GM12878 (cell line): Measurements from ENCODE around the gene SRC. TPM values are rescaled to one million over a fixed set of nuclear protein-coding genes. Genes with fewer than 3 reads are reported as not detected.

Experiments
- ATAC-seq: fragments of 200-7000 bp; cut with Tn5 transposase; 3 replicates; pipeline ENCODE4 v1.9.1; 2020; ENCODE audit warnings: mild to moderate bottlenecking, moderate library complexity
- BruUV-seq: library from RNA; stranded (reverse); fragments of 400-500 nt; replicated peaks from 2 replicates; lab custom pipeline; 2021; lab: Mats Ljungman, UMichigan
- CTCF ChIA-PET: fragments of 300-600 bp; sonication (Branson Sonifier 250); formaldehyde crosslinking; extraction: SDS; loops from one replicate; lab custom pipeline; 2021; ENCODE audit warnings: inconsistent platforms; lab: Yijun Ruan, JAX
- POLR2A ChIA-PET: fragments of 350-600 bp; formaldehyde crosslinking; extraction: SDS; loops from one replicate; lab custom pipeline; 2021; ENCODE audit warnings: inconsistent platforms; lab: Charles Lee
- RAD21 ChIA-PET: fragments of 300-600 bp; sonication (Branson Sonifier 250); formaldehyde crosslinking; loops from one replicate; lab custom pipeline; 2023; ENCODE audit warnings: antibody characterized with exemption; ENCODE audit not compliant: unreplicated experiment; lab: Charles Lee
- SMC1A ChIA-PET: fragments of 300-600 bp; sonication (Branson Sonifier 250); formaldehyde crosslinking; loops from one replicate; lab custom pipeline; 2023; ENCODE audit not compliant: unreplicated experiment, uncharacterized antibody; lab: Charles Lee
- DNase-seq: peaks from one replicate; pipeline ENCODE4 v3.0.0-alpha.2; 2011; ENCODE audit warnings: low read depth, low spot score
- FAIRE-seq: peaks from 3 replicates; lab custom pipeline; 2011; peaks lifted over from hg19 to GRCh38; lab: Jason Lieb, UNC
- H2AFZ ChIP-seq: 2 replicates; pipeline ENCODE4 v1.6.0; 2011; ENCODE audit warnings: low read depth, low read length, control low read depth; ENCODE audit not compliant: control insufficient read depth
- H3K27ac ChIP-seq: 2 replicates; pipeline ENCODE4 v1.5.1; 2011; ENCODE audit warnings: control low read depth; ENCODE audit not compliant: control insufficient read depth, insufficient read depth
- H3K27me3 ChIP-seq, 2 experiments: replicated peaks in 1 of 2; 2 replicates each; pipeline versions ENCODE4 v1.6.0 to v1.6.1; 2011; ENCODE audit warnings: low read length in 1 of 2; ENCODE audit not compliant: control insufficient read depth in 2 of 2, insufficient read depth in 2 of 2
- H3K36me3 ChIP-seq, 2 experiments: 2 replicates each; pipeline ENCODE4 v1.5.1; 2011; ENCODE audit warnings: low read length in 1 of 2; ENCODE audit not compliant: control insufficient read depth in 2 of 2, insufficient read depth in 2 of 2
- H3K4me1 ChIP-seq: 2 replicates; pipeline ENCODE4 v1.6.1; 2011; ENCODE audit warnings: mild to moderate bottlenecking, low read length, moderate library complexity, mixed read lengths; ENCODE audit not compliant: control insufficient read depth, insufficient read depth
- H3K4me2 ChIP-seq: 2 replicates; pipeline ENCODE4 v1.6.0; 2011; ENCODE audit warnings: control low read depth; ENCODE audit not compliant: control insufficient read depth, insufficient read depth
- H3K4me3 ChIP-seq: fragments of 200-600 bp; sonication (generic); 2 replicates; pipeline ENCODE4 v1.5.1; 2016
- H3K79me2 ChIP-seq: 2 replicates; pipeline ENCODE4 v1.6.0; 2011; ENCODE audit warnings: low read length; ENCODE audit not compliant: control insufficient read depth, insufficient read depth
- H3K9ac ChIP-seq: 2 replicates; pipeline ENCODE4 v1.8.0; 2011; ENCODE audit warnings: low read length, control low read depth, mixed read lengths; ENCODE audit not compliant: control insufficient read depth, insufficient read depth
- H3K9me3 ChIP-seq: replicated peaks from 3 replicates; pipeline ENCODE4 v1.5.1; 2011; ENCODE audit warnings: mild to moderate bottlenecking, low read length; ENCODE audit not compliant: control insufficient read depth, insufficient read depth
- H4K20me1 ChIP-seq: 2 replicates; pipeline ENCODE4 v1.6.0; 2011; ENCODE audit not compliant: control insufficient read depth, insufficient read depth
- ASH2L ChIP-seq: fragments of 300-600, 200-600 bp; sonication (generic); IDR thresholded peaks from 2 replicates; pipeline ENCODE4 v1.6.1; 2017; ENCODE audit warnings: low read depth, mild to moderate bottlenecking, borderline replicate concordance
- CHD4 ChIP-seq: fragments of 200-600 bp; sonication (generic); IDR thresholded peaks from 2 replicates; pipeline ENCODE4 v1.6.1; 2016; ENCODE audit warnings: mild to moderate bottlenecking
- E2F4 ChIP-seq: IDR thresholded peaks from 2 replicates; pipeline ENCODE4 v1.6.1; 2012; ENCODE audit warnings: low read depth, low read length, improper control_type of control experiment
- IRF5 ChIP-seq: fragments of 450-650 bp; IDR thresholded peaks from 2 replicates; pipeline ENCODE4 v1.6.1; 2017; ENCODE audit warnings: borderline replicate concordance
- JUND ChIP-seq: IDR thresholded peaks from 2 replicates; pipeline ENCODE4 v1.6.1; 2012; ENCODE audit warnings: low read depth, mild to moderate bottlenecking, low read length, improper control_type of control experiment, moderate library complexity
- POU2F2 ChIP-seq: IDR thresholded peaks from 3 replicates; pipeline ENCODE4 v1.6.1; 2011; ENCODE audit warnings: low read depth, mild to moderate bottlenecking, low read length, borderline replicate concordance
- YY1 ChIP-seq: IDR thresholded peaks from 2 replicates; pipeline ENCODE4 v1.6.1; 2011; ENCODE audit warnings: low read depth, mild to moderate bottlenecking, low read length
- ZNF274 ChIP-seq: IDR thresholded peaks from one replicate; pipeline ENCODE4 v1.8.0; 2011; ENCODE audit not compliant: insufficient read length, insufficient read depth
- ZNF384 ChIP-seq: IDR thresholded peaks from 2 replicates; pipeline ENCODE4 v1.6.1; 2012; ENCODE audit warnings: low read depth, mild to moderate bottlenecking, low read length, improper control_type of control experiment, borderline replicate concordance
- WGBS: methylation state at CpG from one replicate; pipeline ENCODE4 v1.1.6; 2016; ENCODE audit warnings: low lambda C conversion rate; ENCODE audit not compliant: insufficient replicate concordance, insufficient coverage; ENCODE audit errors: missing lambda C conversion rate; 5-methylcytosine and 5-hydroxymethylcytosine counted together
- in situ Hi-C: fragments of 300-500 bp; cut with MboI; formaldehyde crosslinking; loops from 9 replicates; pipeline ENCODE4 v1.14.3; 2018; ENCODE audit warnings: mixed read lengths
- intact Hi-C: fragments of 100-400 bp; cut with micrococcal nuclease; formaldehyde crosslinking; loops from one replicate; pipeline ENCODE4 v1.14.2; 2022; ENCODE audit not compliant: unreplicated experiment
- polyA plus RNA-seq, 11 experiments: library from polyadenylated mRNA; depleted of rRNA in 4 of 11; unstranded in 6 of 11; stranded (reverse) in 5 of 11; fragments of >200 nt; fragmentation: Nextera tagmentation in 4 of 11; fragmentation: Illumina TruSeq in 1 of 11; extraction: Ambion mirVana in 4 of 11; extraction: Trizol in 1 of 11; gene quantifications; 1 replicate in 1 of 11; 2 replicates in 10 of 11; pipeline versions ENCODE4 v1.2.1 to v1.2.3, GENCODE V29; 2011 to 2016; ENCODE audit warnings: inconsistent platforms in 2 of 11, missing spikeins in 2 of 11, low read depth in 1 of 11
- total RNA-seq, 4 experiments: library from RNA; depleted of rRNA in 3 of 4; stranded (reverse); fragments of >200 nt in 3 of 4; fragmentation: Illumina TruSeq in 1 of 4; extraction: Trizol in 1 of 4; gene quantifications; 2 replicates each; pipeline versions ENCODE4 v1.2.1 to v1.2.3, GENCODE V29; 2013 to 2021
- TF ChIP-seq, protein P1 (sequence below): fragments of 150-350 bp; IDR thresholded peaks from 2 replicates; pipeline ENCODE4 v1.6.1; 2016; ENCODE audit warnings: low read depth, low read length
- TF ChIP-seq, protein P2 (sequence below): IDR thresholded peaks from 2 replicates; pipeline ENCODE4 v1.6.1; 2012; ENCODE audit warnings: mild to moderate bottlenecking, low read depth, low read length
- TF ChIP-seq, protein P3 (sequence below): IDR thresholded peaks from 2 replicates; pipeline ENCODE4 v1.6.1; 2012; ENCODE audit warnings: low read depth, low read length, improper control_type of control experiment

SRC gene
- total and polyA plus RNA-seq, 10 of the 15 experiments (the other 5 are each of a cell fraction or from before 2014, with no cell fraction given): 0.60 to 71.3 (median 27.2) TPM

- WGBS: 70% methylated on average over 11 of the region's 11 CpGs
- no peaks in the 10 kb centered on the region for H4K20me1 ChIP-seq
- H3K4me1 ChIP-seq: peaks cover 26% of the 10 kb centered on the region
- in situ Hi-C loops (no loop called here), intact Hi-C loops (no loop called here)
- no peaks in the 10 kb centered on the region for H3K36me3 ChIP-seq
- no peaks in the 10 kb centered on the region for H3K79me2 ChIP-seq
- ATAC-seq (no peak), DNase-seq (no peak), FAIRE-seq (no peak)
- no peak overlapping the region for H3K27ac ChIP-seq
- RAD21 ChIA-PET: no interaction called here
- POLR2A ChIA-PET: interaction anchor here (0.6 to 2.1 kb wide), 4 partner anchors 14 to 209 kb away, joined by 3 to 5 read pairs (median 4); no protein-coding TSS in a partner anchor
- no peaks in the 10 kb centered on the region for H3K9me3 ChIP-seq
- CTCF ChIA-PET: interaction anchor here (1.2 kb wide), 1 partner anchor 13 kb away, joined by 3 read pairs; no protein-coding TSS in a partner anchor
- SMC1A ChIA-PET: interaction anchor here (1.1 kb wide), 2 partner anchors 14 to 19 kb away, joined by 3 to 4 read pairs; no protein-coding TSS in a partner anchor
- no peak overlapping the region for H3K9ac ChIP-seq
- no peak overlapping the region for H3K4me2 ChIP-seq
- BruUV-seq: no TSS peak
- no peaks in the 10 kb centered on the region for H3K27me3 ChIP-seq
- H3K4me3 ChIP-seq: no peak overlapping the region
- H2AFZ ChIP-seq: no peak overlapping the region
- TF ChIP-seq CHD4 (no peak), JUND (no peak), POU2F2 (no peak), ZNF274 (no peak), E2F4 (no peak), ZNF384 (no peak), IRF5 (no peak), ASH2L (no peak), YY1 (no peak)
- TF ChIP-seq, protein P1, sequence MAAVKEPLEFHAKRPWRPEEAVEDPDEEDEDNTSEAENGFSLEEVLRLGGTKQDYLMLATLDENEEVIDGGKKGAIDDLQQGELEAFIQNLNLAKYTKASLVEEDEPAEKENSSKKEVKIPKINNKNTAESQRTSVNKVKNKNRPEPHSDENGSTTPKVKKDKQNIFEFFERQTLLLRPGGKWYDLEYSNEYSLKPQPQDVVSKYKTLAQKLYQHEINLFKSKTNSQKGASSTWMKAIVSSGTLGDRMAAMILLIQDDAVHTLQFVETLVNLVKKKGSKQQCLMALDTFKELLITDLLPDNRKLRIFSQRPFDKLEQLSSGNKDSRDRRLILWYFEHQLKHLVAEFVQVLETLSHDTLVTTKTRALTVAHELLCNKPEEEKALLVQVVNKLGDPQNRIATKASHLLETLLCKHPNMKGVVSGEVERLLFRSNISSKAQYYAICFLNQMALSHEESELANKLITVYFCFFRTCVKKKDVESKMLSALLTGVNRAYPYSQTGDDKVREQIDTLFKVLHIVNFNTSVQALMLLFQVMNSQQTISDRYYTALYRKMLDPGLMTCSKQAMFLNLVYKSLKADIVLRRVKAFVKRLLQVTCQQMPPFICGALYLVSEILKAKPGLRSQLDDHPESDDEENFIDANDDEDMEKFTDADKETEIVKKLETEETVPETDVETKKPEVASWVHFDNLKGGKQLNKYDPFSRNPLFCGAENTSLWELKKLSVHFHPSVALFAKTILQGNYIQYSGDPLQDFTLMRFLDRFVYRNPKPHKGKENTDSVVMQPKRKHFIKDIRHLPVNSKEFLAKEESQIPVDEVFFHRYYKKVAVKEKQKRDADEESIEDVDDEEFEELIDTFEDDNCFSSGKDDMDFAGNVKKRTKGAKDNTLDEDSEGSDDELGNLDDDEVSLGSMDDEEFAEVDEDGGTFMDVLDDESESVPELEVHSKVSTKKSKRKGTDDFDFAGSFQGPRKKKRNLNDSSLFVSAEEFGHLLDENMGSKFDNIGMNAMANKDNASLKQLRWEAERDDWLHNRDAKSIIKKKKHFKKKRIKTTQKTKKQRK: no peak
- TF ChIP-seq, protein P2, sequence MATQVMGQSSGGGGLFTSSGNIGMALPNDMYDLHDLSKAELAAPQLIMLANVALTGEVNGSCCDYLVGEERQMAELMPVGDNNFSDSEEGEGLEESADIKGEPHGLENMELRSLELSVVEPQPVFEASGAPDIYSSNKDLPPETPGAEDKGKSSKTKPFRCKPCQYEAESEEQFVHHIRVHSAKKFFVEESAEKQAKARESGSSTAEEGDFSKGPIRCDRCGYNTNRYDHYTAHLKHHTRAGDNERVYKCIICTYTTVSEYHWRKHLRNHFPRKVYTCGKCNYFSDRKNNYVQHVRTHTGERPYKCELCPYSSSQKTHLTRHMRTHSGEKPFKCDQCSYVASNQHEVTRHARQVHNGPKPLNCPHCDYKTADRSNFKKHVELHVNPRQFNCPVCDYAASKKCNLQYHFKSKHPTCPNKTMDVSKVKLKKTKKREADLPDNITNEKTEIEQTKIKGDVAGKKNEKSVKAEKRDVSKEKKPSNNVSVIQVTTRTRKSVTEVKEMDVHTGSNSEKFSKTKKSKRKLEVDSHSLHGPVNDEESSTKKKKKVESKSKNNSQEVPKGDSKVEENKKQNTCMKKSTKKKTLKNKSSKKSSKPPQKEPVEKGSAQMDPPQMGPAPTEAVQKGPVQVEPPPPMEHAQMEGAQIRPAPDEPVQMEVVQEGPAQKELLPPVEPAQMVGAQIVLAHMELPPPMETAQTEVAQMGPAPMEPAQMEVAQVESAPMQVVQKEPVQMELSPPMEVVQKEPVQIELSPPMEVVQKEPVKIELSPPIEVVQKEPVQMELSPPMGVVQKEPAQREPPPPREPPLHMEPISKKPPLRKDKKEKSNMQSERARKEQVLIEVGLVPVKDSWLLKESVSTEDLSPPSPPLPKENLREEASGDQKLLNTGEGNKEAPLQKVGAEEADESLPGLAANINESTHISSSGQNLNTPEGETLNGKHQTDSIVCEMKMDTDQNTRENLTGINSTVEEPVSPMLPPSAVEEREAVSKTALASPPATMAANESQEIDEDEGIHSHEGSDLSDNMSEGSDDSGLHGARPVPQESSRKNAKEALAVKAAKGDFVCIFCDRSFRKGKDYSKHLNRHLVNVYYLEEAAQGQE: no peak
- TF ChIP-seq, protein P3, sequence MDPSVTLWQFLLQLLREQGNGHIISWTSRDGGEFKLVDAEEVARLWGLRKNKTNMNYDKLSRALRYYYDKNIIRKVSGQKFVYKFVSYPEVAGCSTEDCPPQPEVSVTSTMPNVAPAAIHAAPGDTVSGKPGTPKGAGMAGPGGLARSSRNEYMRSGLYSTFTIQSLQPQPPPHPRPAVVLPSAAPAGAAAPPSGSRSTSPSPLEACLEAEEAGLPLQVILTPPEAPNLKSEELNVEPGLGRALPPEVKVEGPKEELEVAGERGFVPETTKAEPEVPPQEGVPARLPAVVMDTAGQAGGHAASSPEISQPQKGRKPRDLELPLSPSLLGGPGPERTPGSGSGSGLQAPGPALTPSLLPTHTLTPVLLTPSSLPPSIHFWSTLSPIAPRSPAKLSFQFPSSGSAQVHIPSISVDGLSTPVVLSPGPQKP: no peak
Observed at GRCh38 chr20:37331060-37331857, 14.7 kb upstream of the SRC start.
